Muscle of leg (tissue), 11 donors: ENCODE measurements around the gene R3HDM2. TPM values are rescaled to one million over a fixed set of nuclear protein-coding genes. Genes with fewer than 3 reads are reported as not detected.
"Not testable (repeated sequence)": the region's sequence is repeated elsewhere in the genome, so short reads cannot be mapped to it uniquely, and the experiment has no call there.

Experiments used
- DNase-seq: peaks from one replicate; pipeline ENCODE4 v3.0.0; 2013
- H3K27ac ChIP-seq: one replicate; pipeline ENCODE4 v1.5.1; 2013; ENCODE audit warnings: mild to moderate bottlenecking, low read length, control low read depth
- H3K27me3 ChIP-seq: one replicate; pipeline ENCODE4 v1.6.1; 2013; ENCODE audit warnings: low read length; ENCODE audit not compliant: control insufficient read depth, insufficient read depth
- H3K36me3 ChIP-seq: one replicate; pipeline ENCODE4 v1.6.1; 2013; ENCODE audit warnings: low read length; ENCODE audit not compliant: control insufficient read depth, insufficient read depth
- H3K4me1 ChIP-seq: one replicate; pipeline ENCODE4 v1.6.1; 2013; ENCODE audit warnings: low read length; ENCODE audit not compliant: control insufficient read depth, insufficient read depth
- H3K4me3 ChIP-seq: one replicate; pipeline ENCODE4 v1.5.1; 2013; ENCODE audit warnings: low read length, control low read depth
- H3K9me3 ChIP-seq: replicated peaks from 2 replicates; pipeline ENCODE4 v1.6.1; 2013; ENCODE audit warnings: low read depth, low read length; ENCODE audit not compliant: control insufficient read depth
- WGBS: methylation state at CpG from one replicate; pipeline ENCODE4 v1.1.5; 2013; ENCODE audit warnings: missing lambda C conversion rate; ENCODE audit not compliant: insufficient coverage; 5-methylcytosine and 5-hydroxymethylcytosine counted together
- polyA plus RNA-seq, 8 donors: library from polyadenylated mRNA; unstranded; fragments of 120-200 nt; gene quantifications; one replicate each; pipeline versions ENCODE4 v1.2.1 to v1.2.3, GENCODE V29; 2013; ENCODE audit warnings: inconsistent platforms in 1 of 8, low replicate concordance in 1 of 8; ENCODE audit not compliant: insufficient read length in 8 of 8, insufficient read depth in 1 of 8
- total RNA-seq: library from RNA; stranded (reverse); fragments of 120-200 nt; gene quantifications from one replicate; pipeline ENCODE4 v1.2.4, GENCODE V29; 2013

Gene R3HDM2
- total and polyA plus RNA-seq, 9 donors, result 20.2 to 52.6 (median 39.6) TPM

- Histone ChIP-seq H3K27ac (peak overlapping the region; percentile 87), H3K4me3 (no peak overlapping the region), H3K9me3 (no peaks in the 10 kb centered on the region), H3K4me1 (peaks cover 48% of the 10 kb centered on the region), H3K36me3 (no peaks in the 10 kb centered on the region), H3K27me3 (no peaks in the 10 kb centered on the region)
- DNase-seq, result peak; percentile 82
- no CpG with 5 or more reads among the region's 7 CpGs for WGBS
Observed at GRCh38 chr12:57452937-57453509, 22.2 kb upstream of the R3HDM2 start.

GRCh38 chr12:57452181-57452936 lies 21.5 kb upstream of the R3HDM2 start:
- Histone ChIP-seq H3K9me3 (no peaks in the 10 kb centered on the region), H3K27me3 (no peaks in the 10 kb centered on the region), H3K4me3 (no peak overlapping the region), H3K4me1 (peaks cover 48% of the 10 kb centered on the region), H3K27ac (peak overlapping the region; percentile 87), H3K36me3 (no peaks in the 10 kb centered on the region)
- DNase-seq, result peak; percentile 88
- WGBS, result 7% methylated on average over 3 of the region's 9 CpGs

GRCh38 chr12:57451233-57451778 lies 20.5 kb upstream of the R3HDM2 start:
- no peak for DNase-seq
- no peak overlapping the region for H3K4me3 ChIP-seq
- WGBS, result no CpG with 5 or more reads among the region's 6 CpGs
- no peaks in the 10 kb centered on the region for H3K36me3 ChIP-seq
- H3K9me3 ChIP-seq, result no peaks in the 10 kb centered on the region
- H3K27me3 ChIP-seq, result no peaks in the 10 kb centered on the region
- peaks cover 42% of the 10 kb centered on the region for H3K4me1 ChIP-seq
- peak overlapping the region; percentile 76 for H3K27ac ChIP-seq

GRCh38 chr12:57450057-57450456 lies 19.2 kb upstream of the R3HDM2 start:
- H3K27me3 ChIP-seq, result no peaks in the 10 kb centered on the region
- H3K9me3 ChIP-seq, result no peaks in the 10 kb centered on the region
- no peak overlapping the region for H3K4me3 ChIP-seq
- WGBS, result 73% methylated on average over 3 of the region's 3 CpGs
- DNase-seq, result no peak
- peaks cover 30% of the 10 kb centered on the region for H3K4me1 ChIP-seq
- no peaks in the 10 kb centered on the region for H3K36me3 ChIP-seq
- H3K27ac ChIP-seq, result no peak overlapping the region

GRCh38 chr12:57449375-57449774 lies 18.5 kb upstream of the R3HDM2 start:
- Histone ChIP-seq H3K27me3 (no peaks in the 10 kb centered on the region), H3K4me1 (peaks cover 23% of the 10 kb centered on the region), H3K9me3 (no peaks in the 10 kb centered on the region), H3K36me3 (no peaks in the 10 kb centered on the region), H3K4me3 (no peak overlapping the region), H3K27ac (no peak overlapping the region)
- DNase-seq, result no peak
- 93% methylated on average over 7 of the region's 7 CpGs for WGBS

GRCh38 chr12:57448669-57449068 lies 17.8 kb upstream of the R3HDM2 start:
- DNase-seq, result no peak
- Histone ChIP-seq H3K9me3 (no peaks in the 10 kb centered on the region), H3K4me3 (no peak overlapping the region), H3K4me1 (peaks cover 22% of the 10 kb centered on the region), H3K27ac (no peak overlapping the region), H3K36me3 (no peaks in the 10 kb centered on the region), H3K27me3 (no peaks in the 10 kb centered on the region)
- no CpG with 5 or more reads among the region's 2 CpGs for WGBS

- no peaks in the 10 kb centered on the region for H3K9me3 ChIP-seq
- no peaks in the 10 kb centered on the region for H3K27me3 ChIP-seq
- DNase-seq, result no peak
- peaks cover 10% of the 10 kb centered on the region for H3K4me1 ChIP-seq
- 96% methylated on average over 4 of the region's 6 CpGs for WGBS
- no peak overlapping the region for H3K4me3 ChIP-seq
- H3K27ac ChIP-seq, result no peak overlapping the region
- no peaks in the 10 kb centered on the region for H3K36me3 ChIP-seq
Observed at GRCh38 chr12:57446292-57446960, 15.6 kb upstream of the R3HDM2 start.

GRCh38 chr12:57444744-57445143 lies 13.9 kb upstream of the R3HDM2 start:
- DNase-seq, result no peak
- Histone ChIP-seq H3K4me3 (no peak overlapping the region), H3K36me3 (no peaks in the 10 kb centered on the region), H3K27me3 (no peaks in the 10 kb centered on the region), H3K4me1 (no peaks in the 10 kb centered on the region), H3K27ac (peak overlapping the region; percentile 7), H3K9me3 (no peaks in the 10 kb centered on the region)
- 53% methylated on average over 2 of the region's 5 CpGs for WGBS

- not testable (repeated sequence) for H3K9me3 ChIP-seq, H3K27ac ChIP-seq, H3K4me1 ChIP-seq, H3K4me3 ChIP-seq, H3K27me3 ChIP-seq, DNase-seq, H3K36me3 ChIP-seq
- no CpG with 5 or more reads among the region's 6 CpGs for WGBS
Observed at GRCh38 chr12:57444337-57444736, 13.5 kb upstream of the R3HDM2 start.

GRCh38 chr12:57441846-57442427 lies 11.1 kb upstream of the R3HDM2 start:
- WGBS, result no CpG with 5 or more reads among the region's 1 CpG
- no peak overlapping the region for H3K4me3 ChIP-seq
- no peaks in the 10 kb centered on the region for H3K36me3 ChIP-seq
- H3K27ac ChIP-seq, result no peak overlapping the region
- no peaks in the 10 kb centered on the region for H3K9me3 ChIP-seq
- H3K4me1 ChIP-seq, result no peaks in the 10 kb centered on the region
- no peaks in the 10 kb centered on the region for H3K27me3 ChIP-seq
- DNase-seq, result no peak
